B cell (primary cell): ENCODE data around the gene TAF1. TPM values are rescaled to one million over a fixed set of nuclear protein-coding genes. Genes with fewer than 3 reads are reported as not detected.

ENCODE experiments used
- ATAC-seq: fragments of 200-7000 bp; cut with Tn5 transposase; one replicate; pipeline ENCODE4 v1.10.0; 2021; ENCODE audit warnings: low read depth, mild to moderate bottlenecking, moderate number of reproducible peaks, moderate library complexity
- CTCF ChIA-PET: fragments of 350-600 bp; sonication (Branson Sonifier 250); formaldehyde crosslinking; loops from one replicate; lab custom pipeline; 2021; ENCODE audit warnings: antibody characterized with exemption, inconsistent platforms; lab: Charles Lee
- POLR2A ChIA-PET: fragments of 350-600 bp; sonication (Branson Sonifier 250); formaldehyde crosslinking; loops from one replicate; lab custom pipeline; 2021; ENCODE audit warnings: antibody characterized with exemption; lab: Charles Lee
- DNase-seq: peaks from one replicate; pipeline ENCODE4 v3.0.0; 2013
- H2AFZ ChIP-seq: 2 replicates; pipeline ENCODE4 v1.6.1; 2012; ENCODE audit warnings: mild to moderate bottlenecking, low read depth, low read length; ENCODE audit not compliant: insufficient read depth, poor library complexity, severe bottlenecking
- H3K27ac ChIP-seq, 2 donors: 1 replicate in 1 of 2; 2 replicates in 1 of 2; pipeline ENCODE4 v1.5.1; 2012 to 2013; ENCODE audit warnings: low read length in 2 of 2, mild to moderate bottlenecking in 2 of 2, moderate library complexity in 1 of 2
- H3K27me3 ChIP-seq, 4 experiments: fragments of 200-600 bp in 1 of 4; sonication (generic) in 1 of 4; replicated peaks in 1 of 4; 1 replicate in 2 of 4; 2 replicates in 2 of 4; pipeline versions ENCODE4 v1.6.1 to v1.7.0; 2013 to 2016; ENCODE audit warnings: low read length in 3 of 4, mild to moderate bottlenecking in 2 of 4, mixed read lengths in 1 of 4, moderate library complexity in 1 of 4; ENCODE audit not compliant: insufficient read depth in 4 of 4, control insufficient read depth in 3 of 4; ENCODE audit errors: control extremely low read depth in 1 of 4
- H3K36me3 ChIP-seq, 2 experiments: replicated peaks in 1 of 2; 1 replicate in 1 of 2; 2 replicates in 1 of 2; pipeline versions ENCODE4 v1.6.1 to v1.7.1; 2013; ENCODE audit warnings: low read length in 1 of 2; ENCODE audit not compliant: insufficient read depth in 2 of 2, control insufficient read depth in 1 of 2; ENCODE audit errors: control extremely low read depth in 1 of 2, extremely low read depth in 1 of 2
- H3K4me1 ChIP-seq, 2 donors: fragments of 200-600 bp in 1 of 2; sonication (generic) in 1 of 2; 1 replicate in 1 of 2; 2 replicates in 1 of 2; pipeline versions ENCODE4 v1.5.1 to v1.6.1; 2013 to 2017; ENCODE audit warnings: low read length in 2 of 2; ENCODE audit not compliant: control insufficient read depth in 2 of 2, insufficient read depth in 2 of 2
- H3K4me2 ChIP-seq: replicated peaks from 2 replicates; pipeline ENCODE3; 2012; ENCODE audit warnings: mild to moderate bottlenecking, low read depth, low read length; ENCODE audit not compliant: poor library complexity, severe bottlenecking
- H3K4me3 ChIP-seq, 5 experiments: fragments of 200-600 bp in 1 of 5; sonication (generic) in 1 of 5; 1 replicate in 3 of 5; 2 replicates in 2 of 5; pipeline versions ENCODE4 v1.5.1 to v1.7.0; 2011 to 2016; ENCODE audit warnings: low read length in 4 of 5, mild to moderate bottlenecking in 4 of 5, low read depth in 2 of 5, control low read depth in 1 of 5, moderate library complexity in 1 of 5; ENCODE audit not compliant: insufficient read depth in 1 of 5; ENCODE audit errors: control extremely low read depth in 1 of 5, extremely low read depth in 1 of 5
- H3K79me2 ChIP-seq: fragments of 200-600 bp; sonication (generic); one replicate; pipeline ENCODE4 v1.6.0; 2016; ENCODE audit warnings: low read length; ENCODE audit not compliant: control insufficient read depth, insufficient read depth
- H3K9ac ChIP-seq: fragments of 200-600 bp; sonication (generic); 2 replicates; pipeline ENCODE4 v1.6.1; 2017; ENCODE audit warnings: mild to moderate bottlenecking, low read length, moderate library complexity
- H3K9me3 ChIP-seq, 3 donors: one replicate each; pipeline versions ENCODE4 v1.6.1 to v1.7.1; 2013; ENCODE audit warnings: low read length in 2 of 3; ENCODE audit not compliant: control insufficient read depth in 2 of 3, insufficient read depth in 1 of 3; ENCODE audit errors: control extremely low read depth in 1 of 3
- H4K20me1 ChIP-seq: 2 replicates; pipeline ENCODE4 v1.6.0; 2012; ENCODE audit warnings: mild to moderate bottlenecking, low read length; ENCODE audit not compliant: insufficient read depth, control insufficient read depth, poor library complexity, severe bottlenecking
- H3K27ac Mint-ChIP-seq: one replicate; pipeline ENCODE4 v1.8.0; 2021; ENCODE audit warnings: mixed read lengths
- H3K27me3 Mint-ChIP-seq: one replicate; pipeline ENCODE4 v1.8.0; 2021; ENCODE audit warnings: mixed read lengths
- H3K4me1 Mint-ChIP-seq: one replicate; pipeline ENCODE4 v1.8.0; 2021; ENCODE audit warnings: mixed read lengths
- H3K4me3 Mint-ChIP-seq: one replicate; pipeline ENCODE4 v1.8.0; 2021; ENCODE audit warnings: mixed read lengths
- H3K9me3 Mint-ChIP-seq: one replicate; pipeline ENCODE4 v1.8.0; 2022; ENCODE audit warnings: mixed read lengths; ENCODE audit not compliant: insufficient read depth
- CTCF ChIP-seq: fragments of 200-600 bp; IDR thresholded peaks from one replicate; pipeline ENCODE4 v1.8.0; 2022; ENCODE audit warnings: antibody characterized with exemption, mild to moderate bottlenecking
- EZH2 ChIP-seq: IDR thresholded peaks from 2 replicates; pipeline ENCODE4 v1.6.1; 2012; ENCODE audit warnings: borderline replicate concordance, low read depth, mild to moderate bottlenecking, moderate library complexity, low read length; ENCODE audit not compliant: insufficient read depth, poor library complexity, severe bottlenecking
- WGBS: methylation state at CpG from one replicate; pipeline ENCODE4 v1.1.5; 2013; ENCODE audit warnings: missing lambda C conversion rate; ENCODE audit not compliant: insufficient coverage; 5-methylcytosine and 5-hydroxymethylcytosine counted together
- intact Hi-C: fragments of 100-400 bp; cut with micrococcal nuclease; formaldehyde crosslinking; loops from one replicate; pipeline ENCODE4 v1.10.0; 2022
- polyA plus RNA-seq: library from polyadenylated mRNA; depleted of rRNA; stranded (reverse); fragments of >200 nt; gene quantifications from 2 replicates; pipeline ENCODE4 v1.2.3, GENCODE V29; 2012
- total RNA-seq, 2 donors: library from RNA; stranded (reverse); fragments of 120-200 nt in 1 of 2; gene quantifications; 1 replicate in 1 of 2; 2 replicates in 1 of 2; pipeline versions ENCODE4 v1.2.3 to v1.2.4, GENCODE V29; 2013 to 2022

Gene TAF1
- total and polyA plus RNA-seq, 2 donors (not counting 1 experiment from before 2014, with no cell fraction given) = 12.2 to 97.5 TPM

- WGBS = 100% methylated on average over 2 of the region's 6 CpGs
- no peak overlapping the region for H3K4me2 ChIP-seq
- peaks cover 4 to 74% of the 10 kb centered on the region in 2 experiments for H3K36me3 ChIP-seq
- intact Hi-C loops = loop anchor here (10.0 kb wide), 1 partner anchor 86 kb away; no protein-coding TSS in a partner anchor
- no peak for ATAC-seq
- H3K27me3 ChIP-seq = no peaks in the 10 kb centered on the region
- H3K79me2 ChIP-seq = no peaks in the 10 kb centered on the region
- no peaks in the 10 kb centered on the region for H3K9me3 Mint-ChIP-seq
- no peaks in the 10 kb centered on the region for H4K20me1 ChIP-seq
- H3K4me3 ChIP-seq = no peak overlapping the region
- no peaks in the 10 kb centered on the region for H3K27me3 Mint-ChIP-seq
- ChIA-PET CTCF (no interaction called here), POLR2A (no interaction called here)
- H3K4me1 ChIP-seq = no peaks in the 10 kb centered on the region
- H3K27ac ChIP-seq = no peak overlapping the region
- no peaks in the 10 kb centered on the region for H3K4me1 Mint-ChIP-seq
- H3K4me3 Mint-ChIP-seq = no peak overlapping the region
- no peak overlapping the region for H3K27ac Mint-ChIP-seq
- H2AFZ ChIP-seq = no peak overlapping the region
- no peak for TF ChIP-seq EZH2
- no peak for TF ChIP-seq CTCF
- H3K9ac ChIP-seq = no peak overlapping the region
- H3K9me3 ChIP-seq = no peaks in the 10 kb centered on the region
- no peak for DNase-seq
These were observed 92.7 kb downstream of the TAF1 start for GRCh38 chrX:71458866-71459265.

- POLR2A ChIA-PET = no interaction called here
These were observed 98.8 kb downstream of the TAF1 start for GRCh38 chrX:71464968-71465367.

More at GRCh38 chrX:71464968-71465367, 98.8 kb downstream of the TAF1 start:
- no peak overlapping the region for H2AFZ ChIP-seq
- Mint-ChIP-seq H3K4me1 (no peaks in the 10 kb centered on the region), H3K4me3 (no peak overlapping the region), H3K9me3 (no peaks in the 10 kb centered on the region), H3K27ac (no peak overlapping the region), H3K27me3 (no peaks in the 10 kb centered on the region)
- no peaks in the 10 kb centered on the region for H3K79me2 ChIP-seq
- no peak overlapping the region for H3K4me3 ChIP-seq
- CTCF ChIA-PET = no interaction called here
- H3K27me3 ChIP-seq = no peaks in the 10 kb centered on the region
- ATAC-seq (no peak), DNase-seq (no peak)
- peaks cover 4 to 28% of the 10 kb centered on the region in 2 experiments for H3K36me3 ChIP-seq
- no peaks in the 10 kb centered on the region for H3K9me3 ChIP-seq
- no peak for TF ChIP-seq EZH2
- TF ChIP-seq CTCF = no peak
- no peak overlapping the region for H3K4me2 ChIP-seq
- no peak overlapping the region for H3K27ac ChIP-seq
- no peaks in the 10 kb centered on the region for H4K20me1 ChIP-seq
- intact Hi-C loops = no loop called here
- H3K9ac ChIP-seq = no peak overlapping the region
- H3K4me1 ChIP-seq = no peaks in the 10 kb centered on the region
